ENCODE data around the gene BRAT1. TPM values are rescaled to one million over a fixed set of nuclear protein-coding genes. Genes with fewer than 3 reads are reported as not detected.

Gene BRAT1
- total and polyA plus RNA-seq, 2 experiments from 2014 or later, result 32.5 to 76.8 TPM

DNA sequence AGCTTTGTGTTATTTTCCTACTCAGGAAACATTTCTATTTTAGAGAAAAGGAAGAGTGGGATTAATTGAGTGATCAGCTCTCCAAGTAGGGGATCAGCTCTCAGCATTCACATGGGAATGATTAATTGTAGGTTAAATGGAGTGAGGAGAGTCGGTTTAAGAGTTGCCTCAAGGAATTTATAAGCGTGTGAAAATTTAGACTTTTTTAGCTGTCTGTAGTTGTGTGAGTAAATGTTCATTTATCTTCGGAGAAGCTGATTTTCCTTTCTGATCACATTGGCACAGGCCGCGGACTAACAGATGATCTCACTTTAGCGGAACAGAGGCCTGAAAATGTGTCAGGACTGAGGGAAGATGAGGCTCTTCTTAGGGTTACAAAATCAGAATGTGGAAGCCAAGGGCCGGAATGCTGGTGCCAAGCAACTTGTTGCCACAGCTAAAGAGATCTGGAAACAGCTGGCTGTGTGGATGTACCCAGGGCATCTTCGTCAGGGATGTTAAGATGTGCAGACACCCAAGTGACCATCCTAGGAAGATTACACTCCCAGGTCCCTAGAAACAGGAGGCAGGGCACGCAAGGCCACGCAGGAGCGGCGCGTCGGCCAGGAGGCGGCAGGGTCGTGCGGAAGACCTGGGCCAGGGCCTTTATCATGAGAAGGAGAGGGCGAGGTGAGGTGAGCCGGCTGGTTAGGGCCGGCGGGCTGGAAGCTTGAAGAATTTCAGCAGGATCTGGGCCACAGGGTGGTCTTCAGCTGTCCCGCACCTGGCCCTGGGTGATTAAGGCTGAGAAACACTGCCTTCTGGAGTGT is 41.3 kb upstream of the BRAT1 start:
- Histone ChIP-seq H2AFZ (no peak overlapping the region), H3K27ac (ENCODE audit: low read depth) (0 out of 2 replicates have a peak overlapping the region, but pooled peaks have one; percentile 19), H3K4me3 (no peak overlapping the region), H3K27me3 (ENCODE audit: insufficient read depth) (no peaks in the 10 kb centered on the region), H3K9me2 (ENCODE audit: insufficient read depth) (no peaks in the 10 kb centered on the region), H3K4me2 (no peak overlapping the region), H3K4me1 (ENCODE audit: insufficient read depth) (no peaks in the 10 kb centered on the region), H3K36me3 (ENCODE audit: insufficient read depth) (no peaks in the 10 kb centered on the region), H3K79me2 (replicated peaks; ENCODE audit: insufficient read depth) (no peaks in the 10 kb centered on the region), H4K20me1 (replicated peaks; ENCODE audit: insufficient read depth) (no peaks in the 10 kb centered on the region), H3F3A (replicated peaks; ENCODE audit: low read depth) (0 out of 2 replicates have a peak, but pooled peaks cover 7% of the 10 kb centered on the region)
- Mint-ChIP-seq H3K27ac (no peak overlapping the region), H3K4me3 (no peak overlapping the region), H3K9me3 (no peaks in the 10 kb centered on the region), H3K27me3 (ENCODE audit: insufficient read depth, low read depth, poor library complexity) (peaks cover 13% of the 10 kb centered on the region), H3K36me3 (ENCODE audit: low read depth) (no peaks in the 10 kb centered on the region; the same call in 1 of the 3 replicates), H3K4me1 (no peaks in the 10 kb centered on the region; the same call in 2 of the 3 replicates)
- TF ChIP-seq, protein P1, sequence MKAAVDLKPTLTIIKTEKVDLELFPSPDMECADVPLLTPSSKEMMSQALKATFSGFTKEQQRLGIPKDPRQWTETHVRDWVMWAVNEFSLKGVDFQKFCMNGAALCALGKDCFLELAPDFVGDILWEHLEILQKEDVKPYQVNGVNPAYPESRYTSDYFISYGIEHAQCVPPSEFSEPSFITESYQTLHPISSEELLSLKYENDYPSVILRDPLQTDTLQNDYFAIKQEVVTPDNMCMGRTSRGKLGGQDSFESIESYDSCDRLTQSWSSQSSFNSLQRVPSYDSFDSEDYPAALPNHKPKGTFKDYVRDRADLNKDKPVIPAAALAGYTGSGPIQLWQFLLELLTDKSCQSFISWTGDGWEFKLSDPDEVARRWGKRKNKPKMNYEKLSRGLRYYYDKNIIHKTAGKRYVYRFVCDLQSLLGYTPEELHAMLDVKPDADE (IDR thresholded peaks at IDR 0.05), result no peak
- TF ChIP-seq JUNB (IDR thresholded peaks at IDR 0.05; ENCODE audit: unreplicated experiment) (no peak), STAT1 (IDR thresholded peaks at IDR 0.05; ENCODE audit: unreplicated experiment) (no peak), POLR2AphosphoS5 (IDR thresholded peaks at IDR 0.05; ENCODE audit: low read depth) (no peak), EZH2phosphoT487 (IDR thresholded peaks at IDR 0.05; ENCODE audit: unreplicated experiment) (no peak), ZNF114 (CRISPR knock-in tag; IDR thresholded peaks at IDR 0.05) (no peak), EZH2 (IDR thresholded peaks at IDR 0.05; ENCODE audit: low read depth, unreplicated experiment) (no peak), ZNF331 (CRISPR knock-in tag; IDR thresholded peaks at IDR 0.05; ENCODE audit: low read depth) (no peak), CREB1 (CRISPR knock-in tag; IDR thresholded peaks at IDR 0.05; ENCODE audit: low read depth) (no peak), NANOG (IDR thresholded peaks at IDR 0.05; ENCODE audit: borderline replicate concordance) (no peak)
- TF ChIP-seq, protein P2, sequence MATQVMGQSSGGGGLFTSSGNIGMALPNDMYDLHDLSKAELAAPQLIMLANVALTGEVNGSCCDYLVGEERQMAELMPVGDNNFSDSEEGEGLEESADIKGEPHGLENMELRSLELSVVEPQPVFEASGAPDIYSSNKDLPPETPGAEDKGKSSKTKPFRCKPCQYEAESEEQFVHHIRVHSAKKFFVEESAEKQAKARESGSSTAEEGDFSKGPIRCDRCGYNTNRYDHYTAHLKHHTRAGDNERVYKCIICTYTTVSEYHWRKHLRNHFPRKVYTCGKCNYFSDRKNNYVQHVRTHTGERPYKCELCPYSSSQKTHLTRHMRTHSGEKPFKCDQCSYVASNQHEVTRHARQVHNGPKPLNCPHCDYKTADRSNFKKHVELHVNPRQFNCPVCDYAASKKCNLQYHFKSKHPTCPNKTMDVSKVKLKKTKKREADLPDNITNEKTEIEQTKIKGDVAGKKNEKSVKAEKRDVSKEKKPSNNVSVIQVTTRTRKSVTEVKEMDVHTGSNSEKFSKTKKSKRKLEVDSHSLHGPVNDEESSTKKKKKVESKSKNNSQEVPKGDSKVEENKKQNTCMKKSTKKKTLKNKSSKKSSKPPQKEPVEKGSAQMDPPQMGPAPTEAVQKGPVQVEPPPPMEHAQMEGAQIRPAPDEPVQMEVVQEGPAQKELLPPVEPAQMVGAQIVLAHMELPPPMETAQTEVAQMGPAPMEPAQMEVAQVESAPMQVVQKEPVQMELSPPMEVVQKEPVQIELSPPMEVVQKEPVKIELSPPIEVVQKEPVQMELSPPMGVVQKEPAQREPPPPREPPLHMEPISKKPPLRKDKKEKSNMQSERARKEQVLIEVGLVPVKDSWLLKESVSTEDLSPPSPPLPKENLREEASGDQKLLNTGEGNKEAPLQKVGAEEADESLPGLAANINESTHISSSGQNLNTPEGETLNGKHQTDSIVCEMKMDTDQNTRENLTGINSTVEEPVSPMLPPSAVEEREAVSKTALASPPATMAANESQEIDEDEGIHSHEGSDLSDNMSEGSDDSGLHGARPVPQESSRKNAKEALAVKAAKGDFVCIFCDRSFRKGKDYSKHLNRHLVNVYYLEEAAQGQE (IDR thresholded peaks at IDR 0.05; ENCODE audit: unreplicated experiment), result no peak
- TF ChIP-seq, protein P3, sequence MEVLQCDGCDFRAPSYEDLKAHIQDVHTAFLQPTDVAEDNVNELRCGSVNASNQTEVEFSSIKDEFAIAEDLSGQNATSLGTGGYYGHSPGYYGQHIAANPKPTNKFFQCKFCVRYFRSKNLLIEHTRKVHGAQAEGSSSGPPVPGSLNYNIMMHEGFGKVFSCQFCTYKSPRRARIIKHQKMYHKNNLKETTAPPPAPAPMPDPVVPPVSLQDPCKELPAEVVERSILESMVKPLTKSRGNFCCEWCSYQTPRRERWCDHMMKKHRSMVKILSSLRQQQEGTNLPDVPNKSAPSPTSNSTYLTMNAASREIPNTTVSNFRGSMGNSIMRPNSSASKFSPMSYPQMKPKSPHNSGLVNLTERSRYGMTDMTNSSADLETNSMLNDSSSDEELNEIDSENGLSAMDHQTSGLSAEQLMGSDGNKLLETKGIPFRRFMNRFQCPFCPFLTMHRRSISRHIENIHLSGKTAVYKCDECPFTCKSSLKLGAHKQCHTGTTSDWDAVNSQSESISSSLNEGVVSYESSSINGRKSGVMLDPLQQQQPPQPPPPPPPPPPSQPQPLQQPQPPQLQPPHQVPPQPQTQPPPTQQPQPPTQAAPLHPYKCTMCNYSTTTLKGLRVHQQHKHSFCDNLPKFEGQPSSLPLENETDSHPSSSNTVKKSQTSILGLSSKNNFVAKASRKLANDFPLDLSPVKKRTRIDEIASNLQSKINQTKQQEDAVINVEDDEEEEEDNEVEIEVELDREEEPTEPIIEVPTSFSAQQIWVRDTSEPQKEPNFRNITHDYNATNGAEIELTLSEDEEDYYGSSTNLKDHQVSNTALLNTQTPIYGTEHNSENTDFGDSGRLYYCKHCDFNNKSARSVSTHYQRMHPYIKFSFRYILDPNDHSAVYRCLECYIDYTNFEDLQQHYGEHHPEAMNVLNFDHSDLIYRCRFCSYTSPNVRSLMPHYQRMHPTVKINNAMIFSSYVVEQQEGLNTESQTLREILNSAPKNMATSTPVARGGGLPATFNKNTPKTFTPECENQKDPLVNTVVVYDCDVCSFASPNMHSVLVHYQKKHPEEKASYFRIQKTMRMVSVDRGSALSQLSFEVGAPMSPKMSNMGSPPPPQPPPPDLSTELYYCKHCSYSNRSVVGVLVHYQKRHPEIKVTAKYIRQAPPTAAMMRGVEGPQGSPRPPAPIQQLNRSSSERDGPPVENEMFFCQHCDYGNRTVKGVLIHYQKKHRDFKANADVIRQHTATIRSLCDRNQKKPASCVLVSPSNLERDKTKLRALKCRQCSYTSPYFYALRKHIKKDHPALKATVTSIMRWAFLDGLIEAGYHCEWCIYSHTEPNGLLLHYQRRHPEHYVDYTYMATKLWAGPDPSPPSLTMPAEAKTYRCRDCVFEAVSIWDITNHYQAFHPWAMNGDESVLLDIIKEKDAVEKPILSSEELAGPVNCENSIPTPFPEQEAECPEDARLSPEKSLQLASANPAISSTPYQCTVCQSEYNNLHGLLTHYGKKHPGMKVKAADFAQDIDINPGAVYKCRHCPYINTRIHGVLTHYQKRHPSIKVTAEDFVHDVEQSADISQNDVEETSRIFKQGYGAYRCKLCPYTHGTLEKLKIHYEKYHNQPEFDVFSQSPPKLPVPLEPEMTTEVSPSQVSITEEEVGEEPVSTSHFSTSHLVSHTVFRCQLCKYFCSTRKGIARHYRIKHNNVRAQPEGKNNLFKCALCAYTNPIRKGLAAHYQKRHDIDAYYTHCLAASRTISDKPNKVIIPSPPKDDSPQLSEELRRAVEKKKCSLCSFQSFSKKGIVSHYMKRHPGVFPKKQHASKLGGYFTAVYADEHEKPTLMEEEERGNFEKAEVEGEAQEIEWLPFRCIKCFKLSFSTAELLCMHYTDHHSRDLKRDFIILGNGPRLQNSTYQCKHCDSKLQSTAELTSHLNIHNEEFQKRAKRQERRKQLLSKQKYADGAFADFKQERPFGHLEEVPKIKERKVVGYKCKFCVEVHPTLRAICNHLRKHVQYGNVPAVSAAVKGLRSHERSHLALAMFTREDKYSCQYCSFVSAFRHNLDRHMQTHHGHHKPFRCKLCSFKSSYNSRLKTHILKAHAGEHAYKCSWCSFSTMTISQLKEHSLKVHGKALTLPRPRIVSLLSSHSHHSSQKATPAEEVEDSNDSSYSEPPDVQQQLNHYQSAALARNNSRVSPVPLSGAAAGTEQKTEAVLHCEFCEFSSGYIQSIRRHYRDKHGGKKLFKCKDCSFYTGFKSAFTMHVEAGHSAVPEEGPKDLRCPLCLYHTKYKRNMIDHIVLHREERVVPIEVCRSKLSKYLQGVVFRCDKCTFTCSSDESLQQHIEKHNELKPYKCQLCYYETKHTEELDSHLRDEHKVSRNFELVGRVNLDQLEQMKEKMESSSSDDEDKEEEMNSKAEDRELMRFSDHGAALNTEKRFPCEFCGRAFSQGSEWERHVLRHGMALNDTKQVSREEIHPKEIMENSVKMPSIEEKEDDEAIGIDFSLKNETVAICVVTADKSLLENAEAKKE (CRISPR knock-in tag; IDR thresholded peaks at IDR 0.05), result no peak
- TF ChIP-seq, protein P4, sequence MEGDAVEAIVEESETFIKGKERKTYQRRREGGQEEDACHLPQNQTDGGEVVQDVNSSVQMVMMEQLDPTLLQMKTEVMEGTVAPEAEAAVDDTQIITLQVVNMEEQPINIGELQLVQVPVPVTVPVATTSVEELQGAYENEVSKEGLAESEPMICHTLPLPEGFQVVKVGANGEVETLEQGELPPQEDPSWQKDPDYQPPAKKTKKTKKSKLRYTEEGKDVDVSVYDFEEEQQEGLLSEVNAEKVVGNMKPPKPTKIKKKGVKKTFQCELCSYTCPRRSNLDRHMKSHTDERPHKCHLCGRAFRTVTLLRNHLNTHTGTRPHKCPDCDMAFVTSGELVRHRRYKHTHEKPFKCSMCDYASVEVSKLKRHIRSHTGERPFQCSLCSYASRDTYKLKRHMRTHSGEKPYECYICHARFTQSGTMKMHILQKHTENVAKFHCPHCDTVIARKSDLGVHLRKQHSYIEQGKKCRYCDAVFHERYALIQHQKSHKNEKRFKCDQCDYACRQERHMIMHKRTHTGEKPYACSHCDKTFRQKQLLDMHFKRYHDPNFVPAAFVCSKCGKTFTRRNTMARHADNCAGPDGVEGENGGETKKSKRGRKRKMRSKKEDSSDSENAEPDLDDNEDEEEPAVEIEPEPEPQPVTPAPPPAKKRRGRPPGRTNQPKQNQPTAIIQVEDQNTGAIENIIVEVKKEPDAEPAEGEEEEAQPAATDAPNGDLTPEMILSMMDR (conservative IDR thresholded peaks at IDR 0.05; ENCODE audit: low read depth in 2 of 2), result no peak
- ATAC-seq (no peak), DNase-seq (ENCODE audit: low spot score) (no peak)
